HG02943 (cell line): ENCODE measurements around the gene TRIM66.

Experiments used
- ATAC-seq: cut with Tn5 transposase; IDR thresholded peaks from one replicate; pipeline ENCODE4 v1.9.1; 2021; ENCODE audit warnings: mild to moderate bottlenecking, low read depth, moderate library complexity; ENCODE audit not compliant: unreplicated experiment

The TRIM66 gene, protein sequence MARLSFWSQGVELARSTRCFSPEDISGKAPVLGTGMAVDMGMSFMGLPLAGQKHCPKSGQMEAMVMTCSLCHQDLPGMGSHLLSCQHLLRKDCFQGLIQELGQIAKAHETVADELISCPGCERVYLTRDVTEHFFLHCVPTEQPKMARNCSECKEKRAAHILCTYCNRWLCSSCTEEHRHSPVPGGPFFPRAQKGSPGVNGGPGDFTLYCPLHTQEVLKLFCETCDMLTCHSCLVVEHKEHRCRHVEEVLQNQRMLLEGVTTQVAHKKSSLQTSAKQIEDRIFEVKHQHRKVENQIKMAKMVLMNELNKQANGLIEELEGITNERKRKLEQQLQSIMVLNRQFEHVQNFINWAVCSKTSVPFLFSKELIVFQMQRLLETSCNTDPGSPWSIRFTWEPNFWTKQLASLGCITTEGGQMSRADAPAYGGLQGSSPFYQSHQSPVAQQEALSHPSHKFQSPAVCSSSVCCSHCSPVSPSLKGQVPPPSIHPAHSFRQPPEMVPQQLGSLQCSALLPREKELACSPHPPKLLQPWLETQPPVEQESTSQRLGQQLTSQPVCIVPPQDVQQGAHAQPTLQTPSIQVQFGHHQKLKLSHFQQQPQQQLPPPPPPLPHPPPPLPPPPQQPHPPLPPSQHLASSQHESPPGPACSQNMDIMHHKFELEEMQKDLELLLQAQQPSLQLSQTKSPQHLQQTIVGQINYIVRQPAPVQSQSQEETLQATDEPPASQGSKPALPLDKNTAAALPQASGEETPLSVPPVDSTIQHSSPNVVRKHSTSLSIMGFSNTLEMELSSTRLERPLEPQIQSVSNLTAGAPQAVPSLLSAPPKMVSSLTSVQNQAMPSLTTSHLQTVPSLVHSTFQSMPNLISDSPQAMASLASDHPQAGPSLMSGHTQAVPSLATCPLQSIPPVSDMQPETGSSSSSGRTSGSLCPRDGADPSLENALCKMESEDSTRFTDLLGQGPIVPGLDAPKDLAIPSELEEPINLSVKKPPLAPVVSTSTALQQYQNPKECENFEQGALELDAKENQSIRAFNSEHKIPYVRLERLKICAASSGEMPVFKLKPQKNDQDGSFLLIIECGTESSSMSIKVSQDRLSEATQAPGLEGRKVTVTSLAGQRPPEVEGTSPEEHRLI (N-terminal part only)

DNA sequence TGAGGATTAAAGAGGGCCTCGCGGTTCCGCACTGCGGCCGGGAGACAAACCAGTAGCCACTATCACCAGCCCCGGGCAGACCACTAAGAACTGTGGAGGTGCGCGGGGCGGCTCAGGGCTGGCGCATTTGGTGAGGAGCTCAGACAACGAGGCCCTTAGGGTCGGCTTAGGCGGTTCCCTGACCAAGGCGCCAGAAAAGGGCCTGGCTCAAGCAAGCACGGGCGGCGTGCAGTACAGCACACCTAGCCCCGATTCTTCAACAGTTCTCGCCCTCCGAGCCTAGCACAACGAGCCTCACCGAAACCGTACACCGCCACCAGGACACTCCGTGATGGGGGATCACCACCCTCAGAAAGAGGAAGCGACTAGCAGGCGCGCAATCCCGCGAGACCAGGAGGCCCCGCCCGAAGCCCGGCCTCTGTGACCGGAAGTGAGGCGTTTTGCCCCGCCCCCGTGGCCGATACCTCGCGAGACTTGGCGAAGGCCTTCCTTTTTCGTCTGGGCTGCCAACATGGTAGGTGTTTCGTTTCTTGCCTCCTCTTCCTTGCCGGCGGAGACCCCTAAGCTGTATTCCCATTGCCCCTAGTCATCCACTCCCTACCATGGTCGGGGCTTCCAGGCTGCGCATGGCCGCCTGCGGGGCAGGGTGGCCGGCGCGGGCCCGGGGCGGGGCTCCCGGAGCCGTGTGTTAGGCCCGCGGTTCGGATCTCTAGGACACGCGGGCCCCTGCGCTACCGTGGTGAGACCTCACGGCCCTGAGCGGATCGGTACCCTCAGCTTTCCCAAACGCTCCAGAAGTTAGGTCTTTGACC is at the start of gene TRIM66, which contains the start of gene RPL27A:
TRIM66 (minus strand) TSS at position 363 of the 812 bp plus-strand sequence. CDS start 10,391 bp downstream, outside the sequence.
RPL27A (plus strand) TSS at position 490 of the 812 bp plus-strand sequence; CDS start at position 512, 22 bp downstream.
- ATAC-seq, result peak; percentile 93

DNA sequence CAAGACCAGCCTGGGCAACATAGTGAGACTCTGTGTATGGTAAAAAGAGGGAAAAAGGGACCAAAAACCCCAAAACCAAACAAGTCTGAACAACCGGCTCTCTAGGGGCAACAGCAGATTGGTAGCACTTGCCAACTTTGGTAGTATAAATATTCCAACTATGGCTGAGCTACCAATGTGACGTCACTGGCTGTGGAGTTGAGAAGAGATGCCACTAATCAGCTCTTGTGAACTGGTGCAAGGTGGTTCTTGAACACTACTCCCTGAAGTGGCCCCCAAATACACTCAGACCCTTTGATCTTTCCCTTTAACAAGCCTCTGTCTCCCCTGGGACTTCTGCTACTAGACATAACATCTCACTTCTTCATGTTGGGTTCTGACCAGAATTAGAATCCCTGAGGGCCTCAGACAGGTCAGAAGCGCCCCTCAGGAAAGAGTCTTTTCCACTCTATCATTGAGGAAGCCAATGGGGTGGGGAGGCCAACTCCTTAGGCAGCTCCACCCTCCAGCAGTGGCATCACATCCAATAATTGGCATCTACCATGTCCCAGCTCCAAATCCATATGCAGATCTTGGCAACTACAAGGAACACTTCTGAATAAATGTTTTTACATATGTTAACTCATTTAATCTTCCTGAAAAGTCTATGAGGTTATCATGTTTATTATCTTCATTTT is 49.3 kb upstream of the TRIM66 start:
- ATAC-seq, result peak; percentile 42

DNA sequence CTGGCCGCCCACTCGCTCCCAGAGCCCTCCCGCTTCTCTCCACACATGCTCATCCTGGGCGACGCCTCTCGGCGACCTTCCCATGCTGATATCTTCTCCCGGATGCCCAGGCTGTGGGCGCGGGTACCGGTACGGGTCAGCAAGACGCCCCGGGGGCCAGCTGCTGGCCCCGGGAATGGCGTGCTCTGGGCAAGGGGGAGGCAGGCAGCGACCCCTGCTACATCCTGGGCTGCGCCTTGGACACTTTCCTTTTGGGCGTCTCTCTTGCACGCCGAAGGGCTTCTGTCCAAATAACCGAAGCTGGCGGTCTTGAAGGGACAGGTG is 48.2 kb upstream of the TRIM66 start:
- no peak for ATAC-seq

DNA sequence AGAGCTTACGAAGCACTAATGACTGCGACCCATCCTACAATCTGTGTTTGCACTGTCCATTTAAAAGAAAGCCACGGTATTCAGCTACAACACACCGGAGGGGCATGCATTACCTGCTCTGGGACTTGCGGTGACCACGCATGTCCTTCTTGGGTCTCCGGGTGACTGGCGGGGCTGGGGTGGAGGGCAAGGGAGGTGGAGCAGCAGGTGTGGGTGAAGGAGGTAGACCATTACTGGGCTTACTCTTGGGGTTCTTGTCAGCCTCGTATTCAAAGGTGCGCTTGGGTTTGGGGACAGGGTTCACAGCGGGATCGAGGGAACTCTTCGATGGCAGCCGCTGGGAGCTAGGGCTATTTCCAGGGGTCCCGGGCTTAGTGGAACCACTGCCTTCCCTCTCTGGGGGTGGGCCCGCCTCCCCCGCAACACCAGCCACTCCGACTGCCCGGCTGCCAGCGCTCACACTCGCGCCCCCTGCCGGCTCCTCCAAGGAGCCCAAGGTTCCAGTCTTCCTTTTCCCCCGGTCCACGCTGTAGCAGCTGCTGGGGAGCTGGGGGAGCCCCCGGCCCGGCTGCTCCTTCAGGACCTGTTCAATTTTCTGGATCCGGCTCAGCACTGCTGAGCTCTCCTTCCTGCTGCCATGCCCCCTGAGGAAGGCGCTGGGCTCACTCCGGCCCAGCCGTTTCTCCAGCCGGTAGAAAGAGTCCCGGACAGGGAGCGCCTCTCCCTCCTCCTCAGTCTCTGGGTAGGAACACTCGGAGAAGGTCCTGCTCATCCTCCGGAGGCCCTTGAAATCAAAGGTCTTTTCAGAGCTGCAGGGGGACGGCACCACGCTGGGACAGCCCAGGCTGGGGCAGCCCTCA is 47.6 kb upstream of the TRIM66 start:
- ATAC-seq, result no peak

DNA sequence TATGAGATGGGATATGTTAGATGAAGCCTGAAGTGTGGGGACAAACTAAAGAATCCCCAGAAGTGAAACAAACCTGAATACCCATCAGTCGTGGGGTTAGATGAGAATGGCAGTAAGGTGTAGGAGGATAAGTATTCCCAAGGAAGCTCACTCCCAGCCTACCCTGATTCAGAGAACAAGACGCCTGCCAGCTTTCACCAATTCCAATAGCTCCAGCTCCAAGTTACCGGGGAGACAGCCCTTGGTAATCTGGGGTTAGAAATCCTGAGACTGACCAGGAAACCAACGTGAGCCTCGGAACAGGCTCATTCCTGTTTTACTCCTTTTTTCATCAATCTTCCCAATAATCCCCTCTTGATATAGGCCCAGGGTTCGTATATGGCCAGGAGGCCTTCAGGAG is 46.6 kb upstream of the TRIM66 start:
- no peak for ATAC-seq

DNA sequence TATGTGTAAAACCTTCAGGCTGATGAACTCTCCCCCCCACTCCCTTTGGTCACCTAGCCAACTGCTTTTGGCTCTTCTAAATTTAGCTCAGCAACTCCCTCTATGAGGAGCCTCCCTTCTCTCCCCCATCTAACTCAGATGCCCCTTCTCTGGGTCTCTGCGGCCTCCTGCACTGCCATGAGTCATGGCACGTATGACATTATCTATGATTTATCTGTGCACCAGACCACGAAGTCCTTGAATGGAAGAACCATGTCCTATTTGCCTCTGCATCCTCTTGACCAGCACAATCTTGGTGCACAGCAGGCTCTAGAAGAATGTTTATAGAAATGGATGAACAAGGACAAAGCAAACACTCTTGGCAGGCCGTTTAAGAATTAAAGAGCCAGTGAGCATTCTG is 46.1 kb upstream of the TRIM66 start:
- no peak for ATAC-seq

DNA sequence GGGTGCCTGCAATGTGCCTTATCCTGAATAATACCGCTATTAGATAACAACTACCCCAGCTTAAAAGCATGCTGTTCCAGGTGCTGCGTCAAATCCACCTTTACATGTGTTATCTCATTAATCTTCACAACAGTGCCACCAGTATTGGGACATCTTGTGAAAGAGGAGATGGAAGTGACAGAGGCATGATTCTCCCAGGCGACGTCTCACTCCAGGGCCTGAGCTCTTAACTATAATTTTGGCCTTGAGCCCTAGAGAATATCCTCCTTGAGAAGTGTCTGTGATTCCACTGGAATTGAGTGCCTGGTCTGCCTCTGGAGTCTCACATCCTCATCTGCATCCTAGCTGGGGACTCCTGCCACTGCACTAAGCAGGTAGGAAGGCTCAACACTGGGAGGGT is 43.9 kb upstream of the TRIM66 start:
- no peak for ATAC-seq

DNA sequence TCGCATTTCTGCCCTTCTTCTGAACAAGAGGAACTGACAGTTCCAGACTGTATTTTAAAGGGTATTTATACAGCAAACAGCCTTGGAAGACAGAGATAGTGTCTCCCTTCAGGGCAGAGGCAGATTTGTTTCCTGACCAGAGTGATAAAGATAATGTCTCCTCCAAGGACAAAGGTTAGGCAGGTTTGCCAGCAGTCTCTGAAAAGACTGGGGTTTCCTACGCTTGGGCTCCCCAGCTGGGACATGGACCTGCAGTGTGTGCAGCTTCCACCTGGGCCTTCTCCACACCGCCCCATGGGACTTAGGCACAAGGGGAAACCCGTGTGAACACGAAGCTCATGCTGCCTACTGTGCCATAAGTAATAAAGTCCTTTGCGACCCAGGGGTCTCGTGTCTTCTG is 42.2 kb upstream of the TRIM66 start:
- ATAC-seq, result no peak

DNA sequence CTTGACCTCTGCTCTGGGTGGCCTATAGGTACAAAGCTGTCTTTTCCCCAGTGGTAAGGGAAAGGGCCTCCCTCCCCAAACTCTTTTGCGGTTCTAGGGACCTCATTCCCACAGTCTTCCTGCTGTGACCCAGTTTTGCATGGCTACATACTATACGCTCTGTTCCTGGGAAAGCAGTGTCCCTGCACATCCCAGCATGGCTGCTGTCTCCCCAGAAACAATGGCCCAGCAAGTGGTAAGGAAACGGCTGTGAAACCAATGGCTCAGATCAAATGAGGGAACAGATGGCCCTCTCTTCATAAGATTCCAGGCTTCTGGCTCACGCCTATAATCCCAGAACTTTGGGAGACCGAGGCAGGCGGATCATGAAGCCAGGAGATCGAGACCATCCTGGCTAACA is 41.2 kb upstream of the TRIM66 start:
- ATAC-seq, result no peak

DNA sequence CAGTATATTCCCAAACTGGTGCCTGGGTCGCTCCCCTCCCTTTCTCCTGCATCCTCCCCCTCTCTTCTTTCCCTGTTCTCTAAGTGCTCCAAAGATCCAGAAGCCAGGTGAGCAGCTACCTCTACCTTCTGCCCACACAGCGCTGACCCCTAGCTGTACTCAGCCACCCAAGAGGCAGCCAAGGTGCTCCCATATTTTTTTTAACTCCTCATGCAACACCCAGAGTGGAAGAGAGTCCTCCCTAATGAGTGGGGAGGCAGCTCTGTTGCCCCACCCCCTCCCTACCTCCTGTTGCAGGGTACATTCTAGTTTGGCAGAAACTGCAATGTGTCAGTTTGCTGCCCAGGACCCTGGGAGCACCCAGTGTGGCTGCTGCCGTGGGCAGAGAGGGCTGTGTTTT is 40.3 kb upstream of the TRIM66 start:
- ATAC-seq, result no peak

DNA sequence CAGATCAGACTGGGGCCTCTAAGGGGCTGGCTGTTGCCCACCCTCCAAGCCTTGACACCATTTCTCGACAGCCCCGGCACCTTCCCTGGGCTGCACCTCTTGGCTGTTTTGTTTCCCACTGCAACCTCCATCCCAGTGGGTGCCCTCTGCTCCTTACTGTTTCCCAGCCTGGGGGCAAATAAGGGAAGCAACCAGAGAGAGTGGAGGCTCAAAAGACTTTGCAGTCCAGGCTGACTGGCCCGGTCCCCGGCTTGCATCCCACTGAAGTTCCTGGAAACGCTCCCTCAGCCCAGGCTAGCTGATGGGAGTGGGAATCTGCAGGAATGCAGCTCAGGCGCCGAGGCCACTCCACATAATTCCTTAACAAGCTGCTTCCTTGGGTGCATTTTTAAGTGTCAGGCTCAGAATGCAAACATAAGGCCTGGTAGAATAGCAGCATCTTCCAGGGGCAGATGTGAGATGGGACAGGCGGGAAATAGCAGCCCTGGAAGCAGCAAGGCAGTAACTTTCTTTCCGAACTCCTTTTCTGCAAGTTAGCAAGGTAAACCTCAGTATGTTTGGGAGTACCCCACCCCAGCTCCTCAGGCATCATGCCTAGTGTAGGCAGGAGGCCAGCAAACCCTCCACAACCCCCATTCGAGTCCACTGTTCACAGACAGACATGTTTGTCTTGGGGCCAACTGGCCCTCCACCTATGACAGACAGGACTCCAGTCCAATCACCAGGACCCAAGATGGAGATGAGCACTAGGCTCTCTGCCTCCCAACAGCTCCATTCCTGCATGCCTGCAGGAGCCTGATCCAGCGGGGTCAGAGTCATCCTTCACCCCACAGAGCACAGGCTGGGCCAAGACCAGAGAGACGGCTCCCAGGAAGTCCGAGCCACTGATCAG is 39.4 kb upstream of the TRIM66 start:
- ATAC-seq, result no peak

DNA sequence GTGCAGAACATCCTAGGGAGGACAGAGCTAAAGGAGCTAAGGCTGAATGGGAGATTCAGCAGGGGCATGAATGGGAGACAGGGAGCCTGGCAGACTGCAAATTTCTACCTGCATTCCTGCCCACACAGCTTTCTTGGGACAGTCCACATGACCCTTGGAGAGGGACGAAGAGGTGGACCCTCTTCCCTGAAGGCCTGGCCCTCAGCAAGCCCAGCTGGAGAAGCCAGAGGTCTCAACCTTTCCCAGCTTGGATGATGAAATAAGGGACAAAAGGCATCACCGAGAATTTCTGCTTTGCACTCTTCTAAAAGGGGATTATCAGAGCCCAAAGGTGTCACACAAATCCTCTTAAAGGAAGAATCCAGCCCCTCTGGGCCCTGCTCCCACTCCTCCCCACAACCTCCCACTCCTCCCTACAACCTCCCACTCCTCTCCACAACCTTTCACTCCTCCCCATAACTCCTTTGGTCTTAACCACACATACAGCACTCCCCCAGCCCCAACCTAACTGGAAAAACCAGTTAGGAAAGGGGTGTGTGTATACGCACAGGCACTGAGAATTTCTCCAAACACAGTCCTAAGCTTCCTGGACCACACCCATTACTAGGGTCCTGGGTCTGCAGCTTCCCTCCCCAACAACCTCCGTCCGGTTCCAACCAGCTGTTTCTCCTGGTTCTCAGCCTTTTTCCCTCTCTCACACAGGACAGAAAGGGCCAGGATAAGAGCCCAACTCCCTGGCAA is 38.6 kb upstream of the TRIM66 start:
- no peak for ATAC-seq

DNA sequence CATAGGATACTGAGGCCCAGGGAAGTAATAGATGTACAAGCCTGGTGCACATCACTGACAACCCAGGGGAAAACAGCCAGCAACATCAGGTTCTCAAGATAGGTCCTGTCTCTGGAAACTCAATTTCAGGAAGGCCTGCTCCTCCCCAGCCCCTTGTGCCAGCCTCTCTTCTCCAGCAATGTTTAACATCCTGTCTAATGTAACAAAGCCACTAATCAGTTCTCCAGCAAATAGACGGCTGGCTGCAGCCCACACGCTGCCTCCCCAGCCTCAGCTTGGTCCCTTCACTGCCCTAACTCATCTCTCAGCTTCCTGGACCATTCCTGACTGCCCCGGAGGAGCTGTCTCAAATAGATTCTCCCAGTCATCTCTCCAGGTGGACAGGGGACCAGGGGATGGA is 37.9 kb upstream of the TRIM66 start:
- no peak for ATAC-seq

DNA sequence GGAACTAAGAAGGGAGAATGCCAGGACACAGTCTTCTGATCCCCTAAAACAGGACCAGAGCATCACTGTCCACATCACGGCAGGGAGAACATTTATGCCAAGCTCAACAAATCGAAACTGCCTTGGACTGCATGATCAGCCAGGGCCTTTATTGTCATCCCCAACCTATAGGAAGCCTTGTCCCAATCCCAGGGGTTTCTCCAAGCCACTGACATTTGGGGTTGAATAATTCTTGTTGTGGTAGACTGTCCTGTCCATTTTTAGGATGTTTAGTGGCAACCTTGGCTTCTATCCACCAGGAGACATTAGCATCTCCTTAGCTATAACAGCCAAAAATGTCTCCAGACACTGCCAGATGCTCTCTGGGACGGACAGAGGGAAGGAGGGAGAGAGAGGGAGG is 37.3 kb upstream of the TRIM66 start:
- ATAC-seq, result no peak

DNA sequence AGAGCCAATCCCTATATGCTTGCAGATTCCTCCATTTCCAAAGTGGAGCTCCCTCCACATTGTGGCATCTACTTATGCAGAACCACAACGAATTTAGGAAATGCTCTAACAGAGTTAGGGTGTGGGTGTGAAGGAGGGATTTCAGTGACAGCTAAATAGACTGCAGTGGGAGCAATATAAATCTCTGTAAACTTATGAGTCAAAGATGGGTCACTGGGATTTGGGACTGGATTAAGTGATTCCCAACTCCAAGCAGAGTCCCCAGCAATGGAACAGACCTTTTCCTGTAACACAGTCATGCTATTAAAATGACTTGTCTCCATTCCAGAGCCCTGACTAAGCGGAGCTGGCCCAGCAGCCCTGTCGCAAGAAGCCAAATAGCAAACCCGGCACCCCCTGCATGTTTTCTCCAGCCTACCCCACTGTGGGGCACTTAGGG is 36.8 kb upstream of the TRIM66 start:
- ATAC-seq, result no peak

DNA sequence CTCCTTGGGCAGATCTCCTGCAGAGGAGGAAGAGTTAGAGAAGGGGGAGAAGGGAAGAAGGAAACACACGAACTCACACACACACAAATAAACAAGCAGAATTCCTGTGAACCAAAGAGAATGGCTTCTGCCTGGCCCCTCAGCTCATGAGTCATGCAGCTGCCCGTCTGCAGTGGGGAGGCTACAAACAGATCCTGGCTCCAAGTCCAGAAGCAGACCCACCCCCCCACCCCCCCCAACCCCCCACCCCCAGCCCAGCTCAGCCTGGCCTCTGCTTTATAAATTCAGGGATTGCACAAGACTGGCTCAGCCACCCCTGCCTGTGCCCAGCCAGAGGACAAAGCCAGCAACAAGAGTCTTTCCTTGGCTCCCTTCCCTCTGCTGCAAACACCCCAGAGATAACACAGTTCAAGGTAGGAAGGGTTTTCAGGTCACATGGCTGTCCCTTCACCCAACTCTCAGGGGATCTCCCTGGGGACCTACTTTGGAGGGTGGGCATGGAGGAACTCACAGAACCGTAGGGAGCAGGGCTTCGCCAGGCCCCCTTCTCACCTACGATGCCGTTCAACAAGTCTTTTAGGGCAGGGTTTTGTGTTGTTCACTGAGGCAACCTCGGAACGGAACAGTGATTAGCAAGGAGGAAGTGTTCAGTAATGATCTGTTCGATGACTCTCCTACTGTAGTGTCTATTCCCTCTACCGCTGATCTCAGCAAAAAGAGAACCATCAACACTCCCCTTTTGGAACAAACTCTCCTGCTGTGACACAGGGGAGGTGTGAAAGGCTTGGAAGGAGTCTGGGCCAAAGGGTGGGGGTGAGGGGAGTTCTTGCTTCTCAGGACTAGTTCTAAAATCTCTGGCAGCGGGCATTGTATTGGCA is 35.6 kb upstream of the TRIM66 start:
- no peak for ATAC-seq
